HG03280 (cell line): ENCODE data around the gene FRMD4A.
"Not testable (repeated sequence)": the region's sequence is repeated elsewhere in the genome, so short reads cannot be mapped to it uniquely, and the experiment has no call there.

Experiments
- ATAC-seq: cut with Tn5 transposase; IDR thresholded peaks from one replicate; pipeline ENCODE4 v1.9.1; 2021; ENCODE audit warnings: mild to moderate bottlenecking, moderate library complexity; ENCODE audit not compliant: unreplicated experiment

The FRMD4A gene

DNA sequence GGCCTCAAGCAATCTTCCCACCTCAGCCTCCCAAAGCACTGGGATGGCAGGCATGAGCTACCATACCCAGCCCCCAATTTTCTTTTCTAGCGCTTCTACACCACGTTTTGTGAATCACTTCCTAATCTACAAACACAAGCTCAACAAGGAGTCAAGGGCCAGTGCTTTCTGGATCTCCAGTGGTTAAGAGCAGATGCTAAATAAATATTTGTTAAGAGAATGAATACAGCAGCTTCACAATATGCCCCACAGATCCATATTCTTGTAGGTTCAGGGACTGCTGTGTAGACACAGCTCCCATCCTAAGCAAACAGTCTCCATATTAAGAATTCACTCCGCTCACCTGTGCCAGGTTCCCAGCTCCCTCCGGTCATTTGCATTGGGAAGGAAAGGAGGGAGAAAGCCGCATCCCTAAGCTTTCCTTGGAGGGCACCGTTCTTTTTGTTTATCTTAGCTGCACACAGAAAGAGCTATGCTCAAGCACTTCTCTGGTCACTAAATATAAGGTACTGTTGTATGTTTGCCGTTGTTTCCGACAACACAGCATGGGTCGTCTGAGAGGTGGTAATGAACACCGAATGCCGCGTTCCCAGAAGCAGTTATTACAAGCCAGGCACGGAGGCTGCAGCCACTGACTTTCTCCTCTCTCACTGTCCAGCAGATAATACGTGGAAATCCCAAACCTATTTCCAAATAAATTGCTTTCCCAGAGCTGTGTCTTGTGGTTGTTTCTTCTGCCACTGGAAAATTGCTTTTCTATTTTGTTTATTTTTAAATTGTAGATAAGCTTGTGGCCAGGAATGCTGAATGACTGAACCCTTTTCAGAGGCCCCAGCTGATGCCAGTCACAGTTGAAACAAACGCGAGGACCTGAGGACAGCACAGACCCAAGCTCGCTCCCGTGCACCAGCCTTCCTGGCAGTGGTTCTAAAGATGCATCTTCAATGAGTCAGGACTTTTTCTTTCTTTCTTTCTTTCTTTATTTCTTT lies 526.9 kb downstream of the FRMD4A start:
- ATAC-seq: no peak

DNA sequence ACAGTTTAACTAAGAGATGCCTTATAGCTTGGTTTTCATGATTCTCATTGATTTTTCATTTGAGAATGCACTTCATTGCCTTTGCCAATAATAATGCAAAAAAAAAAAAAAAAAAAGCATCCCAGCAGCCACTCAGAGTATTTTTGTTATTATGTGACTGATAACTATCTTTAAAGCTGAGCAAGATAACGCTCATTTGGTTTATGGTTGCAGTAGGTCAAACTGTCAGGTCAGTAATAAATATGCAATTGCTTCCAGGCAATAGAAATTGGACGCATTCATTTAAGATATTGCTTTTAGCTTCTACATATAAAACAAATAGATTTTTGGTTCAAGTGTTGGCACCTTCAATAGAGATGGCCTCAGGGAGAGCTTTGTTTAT lies 528.8 kb downstream of the FRMD4A start:
- no peak for ATAC-seq

DNA sequence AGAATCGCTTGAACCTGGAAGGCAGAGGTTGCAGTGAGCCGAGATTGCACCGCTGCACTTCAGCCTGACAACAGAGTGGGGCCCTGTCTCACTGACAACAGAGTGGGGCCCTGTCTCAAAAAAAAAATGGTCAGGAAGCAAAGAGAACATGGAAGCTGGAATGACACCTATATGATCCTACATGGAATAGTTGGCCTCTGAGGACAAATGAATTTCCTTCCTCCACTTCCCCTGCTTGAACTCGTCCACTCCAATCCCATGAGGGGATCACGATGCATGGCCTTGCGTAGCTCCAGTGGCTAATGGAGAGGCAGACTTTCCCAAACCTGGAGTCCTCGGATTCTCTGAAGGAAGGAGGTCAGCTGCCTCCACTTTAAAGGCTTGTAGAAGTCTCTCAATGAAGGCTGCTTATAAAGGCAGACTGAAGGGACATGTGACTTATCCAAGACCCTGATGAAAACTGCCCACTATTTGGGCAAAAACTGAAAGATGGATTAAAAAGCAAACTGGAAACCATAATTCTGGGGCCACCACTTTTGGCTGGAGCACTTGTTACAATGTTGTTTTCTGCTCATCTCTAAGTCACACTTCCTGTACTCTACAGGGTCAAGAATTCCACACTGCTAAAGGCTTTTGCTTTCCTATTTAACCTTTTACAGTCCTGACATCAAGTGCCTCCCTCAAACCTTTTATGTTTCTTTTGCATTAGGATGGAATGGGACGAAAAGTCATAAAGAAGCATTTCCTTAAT lies 529.4 kb downstream of the FRMD4A start:
- no peak for ATAC-seq

GRCh38 chr10:13797164-13797563 lies 533.6 kb downstream of the FRMD4A start:
- ATAC-seq: no peak

DNA sequence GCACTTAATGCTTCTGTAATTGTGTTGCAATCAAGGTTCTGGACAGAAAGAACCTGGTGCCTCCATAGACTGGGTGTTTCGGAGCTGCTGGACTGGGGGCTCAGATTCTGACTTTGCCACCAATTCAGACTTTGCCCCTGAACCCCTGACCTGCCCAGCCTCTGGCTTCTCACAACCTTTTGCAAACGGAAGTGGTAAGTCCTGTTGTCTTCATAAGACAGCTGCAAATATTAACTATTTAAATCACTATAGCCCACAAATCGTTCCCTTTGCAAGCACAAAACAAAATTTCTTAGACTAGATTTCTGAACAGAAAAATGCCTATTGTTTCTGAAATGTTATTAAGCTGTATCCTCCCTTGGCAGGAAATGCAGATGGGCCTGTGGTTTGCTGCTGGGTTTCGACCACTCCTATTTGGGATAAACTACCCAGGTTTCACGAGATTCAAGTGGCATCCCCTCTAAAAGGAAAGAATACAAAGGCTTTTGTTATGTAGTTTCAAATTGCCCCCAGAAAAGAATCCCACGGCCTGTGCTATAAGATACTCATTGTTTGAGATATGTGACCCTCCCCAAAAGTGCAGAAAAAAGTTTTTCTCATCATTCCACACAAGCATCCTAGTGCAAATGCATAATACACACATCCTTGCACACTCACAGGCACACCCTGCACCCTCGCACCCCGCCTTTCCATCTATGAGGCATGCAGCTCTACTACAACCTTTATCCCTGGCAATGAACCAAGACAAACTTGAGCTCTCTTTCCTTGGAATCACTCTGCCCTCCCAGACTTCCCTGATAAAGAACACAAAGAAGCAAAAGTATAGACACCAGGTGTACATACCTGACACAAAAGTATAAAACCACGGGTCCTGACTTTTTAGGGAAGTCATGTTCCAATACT lies 534.8 kb downstream of the FRMD4A start:
- no peak for ATAC-seq

DNA sequence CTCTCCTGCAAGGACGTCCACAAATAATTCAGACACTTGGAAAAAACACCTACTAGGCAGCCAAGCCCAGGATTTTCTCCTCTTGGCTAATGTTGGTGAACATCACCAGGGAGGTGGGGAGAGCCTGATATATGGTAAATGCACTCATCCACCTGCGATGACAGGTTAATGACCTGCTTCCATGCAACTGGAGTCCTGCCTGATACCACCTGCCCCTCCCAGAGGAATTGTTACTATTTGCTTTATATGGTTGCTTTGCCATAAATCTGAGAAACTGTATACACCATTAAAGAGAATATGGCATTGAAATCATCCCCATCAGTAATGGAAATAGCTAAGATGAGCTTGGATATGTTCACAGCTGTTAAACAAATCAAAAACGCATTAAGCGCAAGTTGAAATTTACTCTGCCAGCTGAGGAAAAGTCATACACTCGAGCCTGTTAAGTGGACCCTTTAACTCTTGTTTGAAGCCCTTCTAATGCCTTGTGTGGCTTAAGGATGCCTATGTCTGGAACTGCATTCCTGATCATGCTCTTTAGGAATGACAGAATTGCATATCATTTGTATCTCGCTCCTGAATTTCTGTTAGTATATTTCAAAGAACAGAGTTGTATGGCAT lies 535.6 kb downstream of the FRMD4A start:
- ATAC-seq: no peak

GRCh38 chr10:13792006-13792405 lies 538.7 kb downstream of the FRMD4A start:
- no peak for ATAC-seq

- no peak for ATAC-seq
Measured at GRCh38 chr10:13791483-13791882, 539.2 kb downstream of the FRMD4A start.

- no peak for ATAC-seq
Measured at GRCh38 chr10:13790196-13790595, 540.5 kb downstream of the FRMD4A start.

DNA sequence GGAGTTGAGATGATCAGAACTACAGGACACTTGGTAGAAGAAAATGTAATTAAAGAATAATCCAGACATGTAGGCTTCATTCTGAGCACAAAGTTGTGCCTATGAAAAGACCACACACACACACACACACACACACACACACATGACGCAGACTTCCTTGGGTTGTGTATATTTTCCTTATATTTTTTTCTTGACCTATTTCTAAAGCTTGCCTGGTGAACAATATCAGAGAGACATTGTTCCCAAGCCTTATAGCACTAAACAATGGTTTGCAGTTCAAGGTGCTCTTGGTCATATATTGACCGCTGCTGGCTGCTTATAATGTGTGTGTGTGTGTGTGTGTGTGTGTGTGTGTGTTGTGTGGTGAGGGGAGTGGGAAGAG lies 541.3 kb downstream of the FRMD4A start:
- ATAC-seq: no peak

DNA sequence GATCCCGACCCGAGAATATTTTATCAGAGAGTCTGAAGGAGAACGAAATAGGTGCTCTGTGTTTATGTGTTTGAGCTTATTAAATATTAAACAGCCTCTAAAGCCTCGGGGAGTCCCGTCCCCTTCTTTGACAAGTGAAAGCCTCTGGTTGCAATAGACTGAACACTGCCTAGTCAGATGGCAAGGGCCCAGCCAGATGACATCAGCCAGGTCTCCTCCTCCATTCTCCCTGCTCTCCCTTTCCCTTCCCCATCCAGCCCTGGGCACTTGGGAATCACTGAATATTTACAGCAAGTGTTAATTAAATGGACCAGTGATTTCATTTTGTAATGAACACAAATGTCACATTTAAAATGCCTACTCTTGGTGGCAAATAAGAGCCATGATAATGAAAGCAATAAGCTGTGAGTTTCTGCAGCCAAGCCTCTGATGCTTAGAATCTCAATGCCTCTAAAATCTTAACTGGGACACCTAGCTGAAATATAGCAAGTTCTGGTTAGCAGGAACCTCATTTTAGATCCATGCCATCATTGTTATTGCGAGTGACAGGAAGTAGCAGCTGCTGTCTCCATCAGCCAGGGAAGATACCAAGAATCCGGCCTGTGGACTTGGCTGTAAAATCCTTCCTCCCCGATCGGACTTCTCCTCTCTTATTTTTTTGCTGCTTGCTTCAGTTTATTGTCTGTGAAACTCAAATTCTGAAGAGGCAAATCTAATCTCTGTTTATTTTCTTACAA lies 541.8 kb downstream of the FRMD4A start:
- no peak for ATAC-seq

GRCh38 chr10:13788320-13788600 lies 542.5 kb downstream of the FRMD4A start:
- ATAC-seq: no peak

DNA sequence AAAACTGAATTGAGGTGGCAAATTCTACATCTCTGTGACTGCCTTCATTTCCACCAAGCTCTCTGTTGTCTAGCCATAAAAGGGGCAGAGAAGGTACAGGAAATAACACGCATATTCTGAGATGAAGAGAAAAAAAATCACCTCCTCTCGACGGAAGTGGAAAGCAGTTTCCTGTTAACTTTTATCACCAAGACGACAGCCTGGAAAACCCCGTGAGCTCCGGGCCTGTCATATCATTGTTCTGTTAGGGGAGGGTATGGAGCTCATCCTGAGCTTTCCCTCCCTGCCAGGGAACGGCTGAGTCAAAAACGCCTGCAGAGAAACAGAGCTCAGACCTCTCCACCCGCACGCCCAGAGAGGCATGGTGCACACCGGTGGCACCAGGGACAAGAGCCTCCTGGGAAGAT lies 543.7 kb downstream of the FRMD4A start:
- ATAC-seq: peak; percentile 76

GRCh38 chr10:13784067-13784466 lies 546.7 kb downstream of the FRMD4A start:
- ATAC-seq: no peak

DNA sequence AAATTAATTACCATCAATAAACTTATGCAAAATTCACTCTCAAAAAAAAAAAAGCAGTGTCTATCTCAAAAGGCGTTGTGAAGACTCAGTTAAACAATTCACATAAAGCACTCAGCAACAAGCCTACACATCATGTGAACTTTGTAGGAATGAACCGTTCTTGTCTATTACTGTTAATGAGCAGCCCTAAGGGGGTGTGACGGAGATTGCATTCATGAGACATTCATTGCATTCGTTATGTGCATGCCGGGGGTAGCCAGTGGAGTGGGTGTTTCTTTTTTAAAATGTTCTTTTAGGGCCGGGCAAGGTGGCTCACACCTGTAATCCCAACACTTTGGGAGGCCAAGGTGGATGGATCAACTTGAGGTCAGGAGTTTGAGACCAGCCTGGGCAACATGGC lies 551.0 kb downstream of the FRMD4A start:
- ATAC-seq: no peak

DNA sequence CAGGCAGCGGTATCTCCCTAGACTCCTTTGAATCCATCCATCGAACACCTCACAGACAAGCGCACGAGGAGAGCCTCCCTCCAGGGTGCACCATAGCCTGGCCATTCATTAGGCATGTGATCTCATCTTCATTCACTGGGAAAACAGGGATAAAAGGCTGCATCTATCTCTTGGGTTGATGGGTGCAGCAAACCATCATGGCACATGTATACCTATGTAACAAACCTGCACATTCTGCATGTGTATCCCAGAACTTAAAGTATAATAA lies 552.1 kb downstream of the FRMD4A start:
- ATAC-seq: not testable (repeated sequence)

DNA sequence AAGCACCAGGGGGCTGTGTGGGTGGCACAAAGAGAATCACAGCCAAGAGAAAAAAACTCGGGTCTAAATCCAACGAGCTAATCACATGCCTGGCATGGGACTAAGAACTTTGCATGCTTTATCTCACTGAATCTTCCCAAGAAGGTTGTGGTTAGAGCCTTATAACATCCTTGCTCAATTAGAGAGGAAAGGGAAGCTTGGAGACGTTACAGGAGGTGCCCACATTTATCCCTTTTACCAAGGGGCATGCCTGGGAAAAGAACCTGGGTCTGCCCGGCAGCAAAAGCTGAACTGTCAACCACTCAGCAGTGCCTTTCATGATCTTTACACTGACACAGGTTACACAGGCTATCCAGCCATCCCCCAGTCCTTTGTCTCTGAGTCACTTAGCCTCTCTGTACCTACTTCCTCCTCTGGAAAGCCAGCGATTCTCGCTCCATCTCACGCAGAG lies 553.8 kb downstream of the FRMD4A start:
- ATAC-seq: no peak

GRCh38 chr10:13775786-13776775 lies 554.6 kb downstream of the FRMD4A start:
- ATAC-seq: no peak

DNA sequence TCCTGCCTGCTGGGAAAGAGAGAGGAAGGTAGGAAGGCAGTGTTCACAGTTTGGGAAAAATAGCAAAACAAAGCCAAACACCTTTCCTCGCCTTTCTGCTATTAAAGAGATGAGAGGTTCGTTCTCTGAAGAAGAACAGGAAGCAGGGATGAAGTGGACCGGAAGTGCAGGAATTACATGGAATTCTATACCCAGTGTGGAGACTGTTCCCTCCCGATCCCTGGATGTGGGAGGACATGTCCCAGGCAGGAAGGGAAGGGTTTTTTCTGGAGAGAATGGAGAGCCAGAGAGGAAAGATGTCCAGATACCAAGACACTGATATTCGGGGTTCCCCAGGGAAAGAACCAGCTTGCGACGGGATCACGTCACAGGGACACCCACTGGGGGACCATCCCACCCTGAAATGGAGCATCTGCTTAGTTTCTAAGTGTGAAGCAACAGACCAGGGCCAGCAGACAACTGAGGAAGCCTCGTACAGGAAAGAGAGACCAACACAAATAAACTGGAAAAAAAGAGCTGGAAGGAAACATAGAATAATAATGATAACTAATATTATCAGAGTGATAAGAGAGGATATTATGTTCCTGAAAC lies 556.3 kb downstream of the FRMD4A start:
- no peak for ATAC-seq
